SH-SY5Y (cell line): Measurements from ENCODE around the gene DIPK1C.

Experiments used
- GATA2 ChIP-seq: IDR thresholded peaks from 2 replicates; pipeline ENCODE4 v1.6.1; 2011; ENCODE audit warnings: mild to moderate bottlenecking, low read depth, low read length
- GATA3 ChIP-seq: IDR thresholded peaks from 2 replicates; pipeline ENCODE4 v1.6.1; 2011; ENCODE audit warnings: low read depth, mild to moderate bottlenecking, low read length, moderate library complexity

DIPK1C gene

GRCh38 chr18:74450626-74451025 lies 6.5 kb downstream of the DIPK1C start:
- TF ChIP-seq GATA2: no peak
- TF ChIP-seq GATA3: no peak

- TF ChIP-seq GATA2 (no peak), GATA3 (no peak)
Measured at GRCh38 chr18:74447404-74448152, 9.5 kb downstream of the DIPK1C start.

- no peak for TF ChIP-seq GATA3
- no peak for TF ChIP-seq GATA2
Measured at GRCh38 chr18:74446631-74447403, 10.3 kb downstream of the DIPK1C start.

GRCh38 chr18:74446178-74446577 lies 10.9 kb downstream of the DIPK1C start:
- TF ChIP-seq GATA2: no peak

- TF ChIP-seq GATA3: no peak
- no peak for TF ChIP-seq GATA2
Measured at GRCh38 chr18:74445585-74445984, 11.5 kb downstream of the DIPK1C start.

- TF ChIP-seq GATA2 (no peak), GATA3 (no peak)
Measured at GRCh38 chr18:74444104-74444503, 13.0 kb downstream of the DIPK1C start.

GRCh38 chr18:74440808-74441427 lies 16.2 kb downstream of the DIPK1C start:
- TF ChIP-seq GATA3: no peak
- no peak for TF ChIP-seq GATA2

GRCh38 chr18:74438091-74438490 lies 19.0 kb downstream of the DIPK1C start:
- TF ChIP-seq GATA3 (no peak), GATA2 (no peak)

- TF ChIP-seq GATA3 (no peak), GATA2 (no peak)
Measured at GRCh38 chr18:74436158-74436769, 20.8 kb downstream of the DIPK1C start.

- TF ChIP-seq GATA2: no peak
- no peak for TF ChIP-seq GATA3
Measured at GRCh38 chr18:74435740-74436139, 21.4 kb downstream of the DIPK1C start.

- no peak for TF ChIP-seq GATA2
- no peak for TF ChIP-seq GATA3
Measured at GRCh38 chr18:74434466-74434865, 22.6 kb downstream of the DIPK1C start.

GRCh38 chr18:74430806-74431571 lies 26.1 kb downstream of the DIPK1C start:
- TF ChIP-seq GATA3: no peak
- no peak for TF ChIP-seq GATA2

GRCh38 chr18:74430231-74430630 lies 26.9 kb downstream of the DIPK1C start:
- TF ChIP-seq GATA2 (no peak), GATA3 (no peak)
